PC-3 (cell line): ENCODE results near the gene RTP5. TPM values are rescaled to one million over a fixed set of nuclear protein-coding genes. Genes with fewer than 3 reads are reported as not detected.

Experiments
- ATAC-seq: fragments of 200-7000 bp; cut with Tn5 transposase; 2 replicates; pipeline ENCODE4 v1.9.1; 2020; ENCODE audit warnings: mild to moderate bottlenecking, moderate library complexity
- BruUV-seq: library from RNA; stranded (reverse); fragments of 400-500 nt; replicated peaks from 2 replicates; lab custom pipeline; 2021; lab: Mats Ljungman, UMichigan
- CTCF ChIA-PET: fragments of 300-600 bp; sonication (Branson Sonifier 250); formaldehyde crosslinking; loops from one replicate; lab custom pipeline; 2022; ENCODE audit warnings: antibody characterized with exemption; lab: Charles Lee
- POLR2A ChIA-PET: fragments of 300-600 bp; sonication (Branson Sonifier 250); formaldehyde crosslinking; loops from one replicate; lab custom pipeline; 2022; ENCODE audit warnings: antibody characterized with exemption; ENCODE audit not compliant: unreplicated experiment; lab: Charles Lee
- DNase-seq: peaks from one replicate; pipeline ENCODE4 v3.0.0-alpha.2; 2015
- H2AFZ ChIP-seq: fragments of 300-600 bp; sonication (generic); 2 replicates; pipeline ENCODE4 v1.6.0; 2016; ENCODE audit warnings: antibody characterized with exemption, low read length
- H3F3A ChIP-seq: fragments of 300-600 bp; sonication (generic); one replicate; pipeline ENCODE4 v1.6.0; 2017; ENCODE audit warnings: antibody characterized with exemption, low read length, control low read depth, mild to moderate bottlenecking; ENCODE audit not compliant: unreplicated experiment
- H3K27ac ChIP-seq: fragments of 300-600 bp; sonication (generic); 2 replicates; pipeline ENCODE4 v1.5.1; 2016; ENCODE audit warnings: mild to moderate bottlenecking, low read length
- H3K27me3 ChIP-seq: fragments of 300-600 bp; sonication (generic); 2 replicates; pipeline ENCODE4 v1.6.1; 2016; ENCODE audit warnings: low read length, mixed read lengths
- H3K36me3 ChIP-seq: fragments of 300-600 bp; sonication (generic); 2 replicates; pipeline ENCODE4 v1.6.1; 2016; ENCODE audit warnings: low read depth, mixed run types, low read length, mixed read lengths
- H3K4me1 ChIP-seq: fragments of 300-600 bp; sonication (generic); 2 replicates; pipeline ENCODE4 v1.5.1; 2016; ENCODE audit warnings: low read length; ENCODE audit not compliant: insufficient read depth
- H3K4me2 ChIP-seq: fragments of 300-600 bp; sonication (generic); 2 replicates; pipeline ENCODE4 v1.6.0; 2016; ENCODE audit warnings: low read length
- H3K4me3 ChIP-seq: fragments of 300-600 bp; sonication (generic); 2 replicates; pipeline ENCODE4 v1.5.1; 2016; ENCODE audit warnings: mild to moderate bottlenecking, low read length, mixed read lengths
- H3K79me2 ChIP-seq: fragments of 300-600 bp; sonication (generic); 2 replicates; pipeline ENCODE4 v1.6.1; 2017; ENCODE audit warnings: low read length, mixed read lengths
- H3K9ac ChIP-seq: fragments of 300-600 bp; sonication (generic); 2 replicates; pipeline ENCODE4 v1.6.0; 2016; ENCODE audit warnings: mild to moderate bottlenecking, low read length
- H3K9me2 ChIP-seq: fragments of 300-600 bp; sonication (generic); replicated peaks from 2 replicates; pipeline ENCODE4 v1.6.1; 2016; ENCODE audit warnings: mixed run types, low read length, mixed read lengths
- H3K9me3 ChIP-seq: fragments of 300-600 bp; sonication (generic); 2 replicates; pipeline ENCODE4 v1.6.1; 2016; ENCODE audit warnings: low read length, mixed read lengths
- H4K20me1 ChIP-seq: fragments of 300-600 bp; sonication (generic); 2 replicates; pipeline ENCODE4 v1.6.1; 2016; ENCODE audit warnings: low read length, mixed read lengths
- CTCF ChIP-seq: fragments of 300-600 bp; sonication (generic); conservative IDR thresholded peaks from 2 replicates; pipeline ENCODE4 v1.5.1; 2017; ENCODE audit warnings: antibody characterized with exemption, low read depth, mild to moderate bottlenecking, low read length
- EZH2 ChIP-seq: fragments of 300-600 bp; sonication (generic); IDR thresholded peaks from one replicate; pipeline ENCODE4 v1.6.1; 2017; ENCODE audit warnings: antibody characterized with exemption, mild to moderate bottlenecking, low read length; ENCODE audit not compliant: unreplicated experiment
- EZH2phosphoT487 ChIP-seq: fragments of 300-600 bp; sonication (generic); IDR thresholded peaks from 2 replicates; pipeline ENCODE4 v1.6.1; 2018; ENCODE audit warnings: mild to moderate bottlenecking, antibody characterized with exemption, low read length, borderline replicate concordance
- intact Hi-C: fragments of 100-400 bp; cut with micrococcal nuclease; formaldehyde crosslinking; loops from 2 replicates; pipeline ENCODE4 v1.9.0; 2023
- total RNA-seq: library from RNA; depleted of rRNA; stranded (reverse); fragments of >200 nt; gene quantifications from 2 replicates; pipeline ENCODE4 v1.2.3, GENCODE V29; 2014

Gene RTP5
- total RNA-seq, 1 experiment from 2014 or later, result not detected

GRCh38 chr2:241861264-241861663 is 8.3 kb upstream of the RTP5 start:
- Histone ChIP-seq H2AFZ (no peak overlapping the region), H3K4me2 (no peak overlapping the region), H3K79me2 (no peaks in the 10 kb centered on the region), H3K27ac (no peak overlapping the region), H3F3A (no peaks in the 10 kb centered on the region), H3K36me3 (no peaks in the 10 kb centered on the region), H3K9ac (no peak overlapping the region), H3K4me1 (no peaks in the 10 kb centered on the region), H3K9me2 (no peaks in the 10 kb centered on the region), H3K4me3 (no peak overlapping the region), H4K20me1 (no peaks in the 10 kb centered on the region), H3K27me3 (no peaks in the 10 kb centered on the region), H3K9me3 (no peaks in the 10 kb centered on the region)
- ChIA-PET POLR2A (no interaction called here), CTCF (no interaction called here)
- DNase-seq (no peak), ATAC-seq (no peak)
- no TSS peak for BruUV-seq
- no peak for TF ChIP-seq EZH2phosphoT487
- no peak for TF ChIP-seq CTCF
- TF ChIP-seq EZH2, result no peak
- intact Hi-C loops, result loop anchor here (10.0 kb wide), 1 partner anchor 126 kb away; the partner anchor contains the start of gene D2HGDH

GRCh38 chr2:241862093-241862492 is 7.4 kb upstream of the RTP5 start:
- no peak for TF ChIP-seq EZH2phosphoT487
- no peak for TF ChIP-seq CTCF
- no peak for TF ChIP-seq EZH2
- Histone ChIP-seq H3K9me3 (no peaks in the 10 kb centered on the region), H3K36me3 (no peaks in the 10 kb centered on the region), H3K9me2 (no peaks in the 10 kb centered on the region), H3K9ac (no peak overlapping the region), H3K4me2 (no peak overlapping the region), H2AFZ (no peak overlapping the region), H4K20me1 (no peaks in the 10 kb centered on the region), H3K79me2 (no peaks in the 10 kb centered on the region), H3K27me3 (no peaks in the 10 kb centered on the region), H3K27ac (no peak overlapping the region), H3F3A (no peaks in the 10 kb centered on the region), H3K4me3 (no peak overlapping the region), H3K4me1 (no peaks in the 10 kb centered on the region)
- intact Hi-C loops, result loop anchor here (10.0 kb wide), 1 partner anchor 127 kb away; the partner anchor contains the start of gene D2HGDH
- DNase-seq (no peak), ATAC-seq (no peak)
- POLR2A ChIA-PET, result no interaction called here
- CTCF ChIA-PET, result no interaction called here
- no TSS peak for BruUV-seq

GRCh38 chr2:241862775-241863535 is 6.6 kb upstream of the RTP5 start:
- H3K4me3 ChIP-seq, result no peak overlapping the region
- H3K9me3 ChIP-seq, result no peaks in the 10 kb centered on the region
- H3K4me2 ChIP-seq, result no peak overlapping the region
- ChIA-PET POLR2A (no interaction called here), CTCF (no interaction called here)
- no TSS peak for BruUV-seq
- H3K9me2 ChIP-seq, result no peaks in the 10 kb centered on the region
- H3K4me1 ChIP-seq, result no peaks in the 10 kb centered on the region
- H3K27me3 ChIP-seq, result no peaks in the 10 kb centered on the region
- no peaks in the 10 kb centered on the region for H3K79me2 ChIP-seq
- no peaks in the 10 kb centered on the region for H3K36me3 ChIP-seq
- DNase-seq (no peak), ATAC-seq (no peak)
- no peaks in the 10 kb centered on the region for H3F3A ChIP-seq
- H3K27ac ChIP-seq, result no peak overlapping the region
- no peaks in the 10 kb centered on the region for H4K20me1 ChIP-seq
- no peak overlapping the region for H3K9ac ChIP-seq
- intact Hi-C loops, result loop anchor here (10.0 kb wide), 1 partner anchor 128 kb away; the partner anchor contains the start of gene D2HGDH
- H2AFZ ChIP-seq, result no peak overlapping the region
- TF ChIP-seq EZH2phosphoT487 (no peak), EZH2 (no peak), CTCF (no peak)
